T follicular helper cell (primary cell): ENCODE data around the gene MT1H.

Experiments
- DNase-seq: peaks from one replicate; pipeline ENCODE4 v3.0.0-alpha.2; 2020; ENCODE audit warnings: low read depth

The MT1H gene

GRCh38 chr16:56636616-56637413 is 32.8 kb upstream of the MT1H start:
- DNase-seq, result no peak

GRCh38 chr16:56637814-56638750 is 31.5 kb upstream of the MT1H start, which contains the start of gene MT1A:
Gene MT1A, plus strand, starts transcription at chr16:56638666. Its CDS starts 73 bp downstream, at chr16:56638739.
- no peak for DNase-seq

- DNase-seq, result no peak
These were observed 30.6 kb upstream of the MT1H start for GRCh38 chr16:56639045-56639444.

GRCh38 chr16:56640076-56640475 is 29.5 kb upstream of the MT1H start:
- no peak for DNase-seq

- DNase-seq, result no peak
These were observed 28.4 kb upstream of the MT1H start for GRCh38 chr16:56641166-56641565.

- peak; percentile 52 for DNase-seq
These were observed 26.4 kb upstream of the MT1H start for GRCh38 chr16:56643080-56643778.

GRCh38 chr16:56643833-56644232 is 25.8 kb upstream of the MT1H start:
- no peak for DNase-seq

GRCh38 chr16:56645311-56645710 is 24.3 kb upstream of the MT1H start:
- DNase-seq, result no peak

- no peak for DNase-seq
These were observed 23.8 kb upstream of the MT1H start for GRCh38 chr16:56645838-56646237.

GRCh38 chr16:56647641-56648431 is 21.8 kb upstream of the MT1H start:
- DNase-seq, result no peak

GRCh38 chr16:56649271-56649670 is 20.3 kb upstream of the MT1H start:
- no peak for DNase-seq

GRCh38 chr16:56649820-56650219 is 19.8 kb upstream of the MT1H start:
- DNase-seq, result no peak

GRCh38 chr16:56651586-56651985 is 18.0 kb upstream of the MT1H start, which contains the start of gene MT1B:
Gene MT1B, plus strand, starts transcription at chr16:56651886. Its CDS starts 68 bp downstream, at chr16:56651954.
- DNase-seq, result no peak

- no peak for DNase-seq
These were observed 17.0 kb upstream of the MT1H start for GRCh38 chr16:56652600-56652999.

GRCh38 chr16:56653218-56653617 is 16.4 kb upstream of the MT1H start:
- no peak for DNase-seq

GRCh38 chr16:56657555-56658326 is 11.9 kb upstream of the MT1H start, which contains the start of gene MT1F:
Gene MT1F, plus strand, starts transcription at chr16:56657959. Its CDS starts 100 bp downstream, at chr16:56658059.
- peak; percentile 59 for DNase-seq

GRCh38 chr16:56658327-56658875 is 11.2 kb upstream of the MT1H start:
- DNase-seq, result no peak

GRCh38 chr16:56662357-56663354 is 7.0 kb upstream of the MT1H start:
- no peak for DNase-seq

- no peak for DNase-seq
These were observed 5.1 kb upstream of the MT1H start for GRCh38 chr16:56664506-56664905.
